T-helper 17 cell (primary cell): ENCODE data around the gene CMKLR1. TPM values are rescaled to one million over a fixed set of nuclear protein-coding genes. Genes with fewer than 3 reads are reported as not detected.

Experiments used
- ATAC-seq: fragments of 150-1000 bp; cut with Tn5 transposase; 2 replicates; pipeline ENCODE4 v1.10.0; 2021; ENCODE audit warnings: mild to moderate bottlenecking, moderate library complexity
- DNase-seq, 3 donors: peaks; one replicate each; pipeline versions ENCODE4 v3.0.0 to v3.0.0-alpha.2; 2020 to 2021
- H3K9me3 ChIP-seq: one replicate; pipeline ENCODE4 v1.7.0; 2013; ENCODE audit warnings: low read length, mild to moderate bottlenecking; ENCODE audit not compliant: control insufficient read depth, poor library complexity, severe bottlenecking
- H3K27ac Mint-ChIP-seq: one replicate; pipeline ENCODE4 v1.8.0; 2022; ENCODE audit warnings: mild to moderate bottlenecking, moderate library complexity, mixed read lengths
- H3K27me3 Mint-ChIP-seq: one replicate; pipeline ENCODE4 v1.8.0; 2022; ENCODE audit warnings: mixed read lengths
- H3K36me3 Mint-ChIP-seq: one replicate; pipeline ENCODE4 v1.8.0; 2022; ENCODE audit warnings: low read depth, mixed read lengths
- H3K4me1 Mint-ChIP-seq: one replicate; pipeline ENCODE4 v1.8.0; 2022; ENCODE audit warnings: mild to moderate bottlenecking, mixed read lengths
- H3K4me3 Mint-ChIP-seq: one replicate; pipeline ENCODE4 v1.8.0; 2022; ENCODE audit warnings: mild to moderate bottlenecking, moderate library complexity, mixed read lengths
- total RNA-seq, 4 donors: library from RNA in 2 of 4; stranded (reverse) in 2 of 4; gene quantifications; one replicate each; pipeline ENCODE4 v1.2.3 and lab custom pipeline; 2022 to 2026

CMKLR1 gene
- total RNA-seq, 2 donors from 2014 or later = 0.22 TPM; not detected in 1

DNA sequence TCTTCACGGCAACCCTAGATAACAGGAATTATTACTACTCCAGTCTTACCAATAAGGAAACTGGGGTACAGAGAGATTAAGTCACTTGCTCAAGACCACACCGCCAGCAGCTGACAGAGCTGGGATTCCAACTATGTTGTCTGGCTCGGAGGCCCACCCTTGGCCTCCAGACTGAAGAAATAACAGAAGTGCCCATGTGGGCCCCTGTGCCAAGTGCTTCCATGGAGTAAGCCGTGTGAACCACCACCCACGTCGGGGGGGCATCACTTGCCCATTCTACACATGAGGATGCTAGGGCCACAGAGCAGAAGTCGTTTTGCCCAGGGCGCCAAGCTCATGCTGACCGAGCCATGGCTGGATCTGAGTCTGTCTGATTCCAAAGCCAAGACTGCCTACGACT, 926 bp upstream of the CMKLR1 start:
- DNase-seq = no peak
- no peaks in the 10 kb centered on the region for H3K9me3 ChIP-seq
- Mint-ChIP-seq H3K36me3 (no peaks in the 10 kb centered on the region), H3K27ac (no peak overlapping the region), H3K27me3 (peaks cover 28% of the 10 kb centered on the region), H3K4me3 (no peak overlapping the region), H3K4me1 (no peaks in the 10 kb centered on the region)
- no peak for ATAC-seq

DNA sequence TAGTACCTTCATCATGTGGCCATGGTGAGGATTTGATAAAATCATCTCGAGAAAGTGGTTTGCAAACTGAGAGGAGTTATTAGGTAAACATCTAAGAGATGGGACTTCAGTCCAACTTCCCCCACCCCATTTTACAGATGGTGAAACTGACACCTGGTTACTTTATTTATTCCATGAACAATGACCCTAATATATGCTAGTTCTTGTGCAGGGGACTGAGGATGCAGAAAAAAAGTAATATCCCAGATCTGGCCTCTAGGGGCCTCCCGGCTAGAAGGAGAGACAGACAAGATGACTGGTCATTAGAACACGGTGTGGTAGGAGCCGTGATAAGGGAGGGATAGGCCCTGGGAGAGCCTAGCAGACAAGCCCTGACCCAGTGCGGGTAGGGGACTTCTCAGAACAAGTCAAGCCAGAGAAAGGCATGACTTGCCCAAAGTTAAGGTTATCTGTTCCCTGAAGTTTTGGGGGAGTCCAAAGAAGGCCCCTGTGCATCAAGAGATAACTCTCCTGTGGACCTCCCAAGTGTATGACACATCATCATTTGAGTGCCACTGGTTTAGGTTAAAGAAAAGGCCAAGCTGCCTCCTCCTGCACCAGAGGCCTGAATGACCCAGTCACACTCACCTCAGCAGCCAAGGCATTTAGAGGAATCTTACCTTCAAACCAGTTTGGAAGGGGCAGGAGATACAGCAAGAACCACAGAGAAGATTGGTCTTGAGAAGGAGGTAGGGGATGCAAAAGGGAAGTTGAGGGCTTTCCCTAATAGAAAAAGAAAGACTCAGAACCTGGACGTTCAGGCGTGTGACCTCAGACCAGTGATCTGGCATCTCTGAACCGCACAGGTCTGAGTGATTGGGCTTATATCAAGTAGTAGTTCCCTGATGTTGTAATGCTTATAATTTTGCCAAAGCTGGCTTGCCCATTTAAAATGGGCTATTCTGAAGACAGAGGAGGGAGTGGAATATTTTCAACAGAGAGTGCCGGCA, 1.6 kb downstream of the CMKLR1 start:
- ATAC-seq (no peak), DNase-seq (no peak)
- no peaks in the 10 kb centered on the region for H3K9me3 ChIP-seq
- Mint-ChIP-seq H3K27me3 (peaks cover 40% of the 10 kb centered on the region), H3K4me3 (no peak overlapping the region), H3K4me1 (no peaks in the 10 kb centered on the region), H3K36me3 (no peaks in the 10 kb centered on the region), H3K27ac (no peak overlapping the region)

DNA sequence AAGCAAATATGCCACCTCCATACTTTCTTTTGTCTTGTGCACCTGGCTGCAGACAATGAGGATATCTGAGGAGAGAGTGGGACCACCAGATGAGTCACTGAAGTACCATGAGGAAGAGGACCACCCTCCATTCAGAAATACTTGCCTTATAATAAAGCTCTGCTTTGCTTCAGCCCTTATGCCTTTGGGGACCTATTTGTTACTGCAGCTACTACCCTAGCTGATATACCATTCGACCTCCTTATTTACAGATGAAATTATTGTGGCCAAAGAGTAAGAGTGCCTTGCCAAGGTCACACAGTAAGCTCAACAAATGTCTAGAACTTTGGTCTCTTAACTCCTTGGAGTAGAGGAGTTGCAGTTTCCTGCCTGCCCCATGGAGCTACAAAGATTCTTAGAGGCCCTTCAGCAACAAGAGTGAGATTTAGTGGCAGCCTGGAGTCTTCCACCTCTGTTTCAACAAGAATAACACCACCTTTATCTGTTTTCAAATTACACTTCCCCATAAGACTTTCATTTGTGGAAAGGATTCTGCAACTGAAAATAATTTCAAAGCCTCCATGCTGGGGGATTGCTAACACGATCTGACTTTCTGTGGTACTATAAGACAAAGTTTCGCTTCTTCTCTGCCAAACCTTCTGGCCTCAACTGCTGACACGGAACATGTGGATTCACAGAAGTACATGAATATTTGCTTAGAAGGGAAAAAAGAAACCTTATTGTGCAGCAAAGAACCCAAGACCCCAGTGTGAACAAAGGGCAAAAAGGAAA, 3.6 kb downstream of the CMKLR1 start:
- no peak overlapping the region for H3K27ac Mint-ChIP-seq
- no peak overlapping the region for H3K4me3 Mint-ChIP-seq
- H3K36me3 Mint-ChIP-seq = no peaks in the 10 kb centered on the region
- ATAC-seq (no peak), DNase-seq (no peak)
- H3K9me3 ChIP-seq = no peaks in the 10 kb centered on the region
- peaks cover 40% of the 10 kb centered on the region for H3K27me3 Mint-ChIP-seq
- no peaks in the 10 kb centered on the region for H3K4me1 Mint-ChIP-seq

DNA sequence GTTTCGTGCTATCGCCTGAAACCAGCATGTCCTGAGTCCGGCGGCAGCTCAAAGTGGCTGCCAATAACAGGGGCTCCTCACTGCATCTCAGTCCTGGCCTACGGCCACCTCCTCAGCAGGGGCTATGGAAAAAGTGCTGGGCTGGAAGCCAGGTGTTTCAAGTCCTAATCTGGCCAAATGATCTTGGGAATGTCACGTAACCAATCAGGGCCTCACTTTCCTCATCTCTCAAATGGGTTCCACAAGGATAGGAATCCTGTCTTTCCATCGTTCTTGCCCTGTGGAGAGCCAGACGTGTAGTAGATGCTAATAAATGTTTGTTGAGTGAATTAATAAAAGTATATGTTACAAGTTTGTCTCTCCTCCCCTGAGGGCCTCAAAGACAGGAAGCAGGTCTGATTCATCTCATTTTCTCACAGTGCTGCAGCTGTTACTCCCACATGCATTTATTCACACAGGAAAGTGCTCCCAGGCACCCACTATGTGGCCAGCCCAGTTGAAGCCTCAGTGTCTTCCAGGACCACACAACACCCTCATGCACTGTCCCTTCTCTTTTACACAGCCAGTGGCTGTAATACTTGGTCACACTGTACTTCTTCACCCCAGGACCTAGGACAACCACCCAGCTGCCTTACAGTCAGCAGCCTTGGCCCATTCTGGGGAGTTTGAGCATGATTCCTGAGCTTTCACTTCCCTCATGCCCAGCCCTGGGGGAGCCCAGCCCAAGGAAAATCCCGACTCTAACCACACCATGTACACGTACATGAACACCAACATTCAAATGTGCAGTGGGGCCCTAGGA, 5.0 kb downstream of the CMKLR1 start:
- Mint-ChIP-seq H3K27me3 (peaks cover 33% of the 10 kb centered on the region), H3K27ac (no peak overlapping the region), H3K36me3 (no peaks in the 10 kb centered on the region), H3K4me1 (no peaks in the 10 kb centered on the region), H3K4me3 (no peak overlapping the region)
- DNase-seq = no peak
- no peak for ATAC-seq
- no peaks in the 10 kb centered on the region for H3K9me3 ChIP-seq

DNA sequence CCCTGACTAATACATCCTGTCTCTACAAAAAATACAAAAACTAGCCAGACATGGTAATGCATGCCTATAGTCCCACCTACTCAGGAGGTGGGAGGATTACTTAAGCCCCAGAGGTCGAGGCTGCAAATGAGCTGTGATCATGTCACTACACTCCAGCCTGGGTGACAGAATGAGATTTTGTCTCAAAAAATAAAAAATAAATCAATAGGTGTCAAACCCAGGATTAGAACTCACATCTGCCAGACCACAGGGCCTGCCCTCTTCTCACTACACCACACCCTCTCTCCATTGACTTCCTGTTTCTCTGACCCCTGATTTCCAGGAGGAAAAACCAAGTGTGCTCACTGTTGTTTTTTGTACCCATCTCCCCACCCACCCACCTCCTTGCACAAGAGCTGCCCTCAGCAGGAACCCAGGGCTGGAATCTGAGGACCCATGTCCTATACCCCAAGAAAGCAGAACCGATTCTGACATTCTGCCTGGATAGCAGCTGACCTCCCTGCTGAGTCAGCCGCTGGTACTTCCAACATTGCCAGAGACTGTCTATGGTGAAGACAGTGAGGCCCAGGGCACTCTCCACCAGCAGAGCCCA, 6.2 kb downstream of the CMKLR1 start:
- no peak for DNase-seq
- ATAC-seq = peak; percentile 39
- H3K9me3 ChIP-seq = no peaks in the 10 kb centered on the region
- peaks cover 27% of the 10 kb centered on the region for H3K27me3 Mint-ChIP-seq
- no peak overlapping the region for H3K4me3 Mint-ChIP-seq
- H3K27ac Mint-ChIP-seq = no peak overlapping the region
- no peaks in the 10 kb centered on the region for H3K36me3 Mint-ChIP-seq
- H3K4me1 Mint-ChIP-seq = no peaks in the 10 kb centered on the region

DNA sequence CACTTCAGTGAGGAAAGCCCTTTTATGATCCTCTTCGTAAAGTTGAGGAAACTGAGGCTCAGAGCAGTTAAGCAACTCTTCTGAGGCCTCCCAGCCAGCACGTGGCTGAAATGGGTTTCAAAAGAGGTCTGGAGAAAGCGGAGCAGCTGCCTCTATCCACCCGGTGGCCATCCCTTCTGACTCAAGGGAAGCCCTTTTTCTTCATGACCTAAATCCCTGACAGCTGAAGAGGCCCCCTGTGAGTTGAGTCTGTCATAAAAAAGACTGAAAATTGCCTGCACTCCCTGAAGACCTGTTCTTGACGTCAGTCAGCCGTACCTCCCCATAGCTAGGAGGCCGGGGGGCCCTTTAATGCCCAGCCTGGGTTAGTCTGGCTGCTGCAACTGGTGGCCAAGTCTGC, 10.7 kb downstream of the CMKLR1 start:
- Mint-ChIP-seq H3K36me3 (peaks cover 2% of the 10 kb centered on the region), H3K27me3 (peaks cover 24% of the 10 kb centered on the region), H3K4me3 (no peak overlapping the region), H3K4me1 (no peaks in the 10 kb centered on the region), H3K27ac (no peak overlapping the region)
- no peak for DNase-seq
- no peaks in the 10 kb centered on the region for H3K9me3 ChIP-seq
- no peak for ATAC-seq

DNA sequence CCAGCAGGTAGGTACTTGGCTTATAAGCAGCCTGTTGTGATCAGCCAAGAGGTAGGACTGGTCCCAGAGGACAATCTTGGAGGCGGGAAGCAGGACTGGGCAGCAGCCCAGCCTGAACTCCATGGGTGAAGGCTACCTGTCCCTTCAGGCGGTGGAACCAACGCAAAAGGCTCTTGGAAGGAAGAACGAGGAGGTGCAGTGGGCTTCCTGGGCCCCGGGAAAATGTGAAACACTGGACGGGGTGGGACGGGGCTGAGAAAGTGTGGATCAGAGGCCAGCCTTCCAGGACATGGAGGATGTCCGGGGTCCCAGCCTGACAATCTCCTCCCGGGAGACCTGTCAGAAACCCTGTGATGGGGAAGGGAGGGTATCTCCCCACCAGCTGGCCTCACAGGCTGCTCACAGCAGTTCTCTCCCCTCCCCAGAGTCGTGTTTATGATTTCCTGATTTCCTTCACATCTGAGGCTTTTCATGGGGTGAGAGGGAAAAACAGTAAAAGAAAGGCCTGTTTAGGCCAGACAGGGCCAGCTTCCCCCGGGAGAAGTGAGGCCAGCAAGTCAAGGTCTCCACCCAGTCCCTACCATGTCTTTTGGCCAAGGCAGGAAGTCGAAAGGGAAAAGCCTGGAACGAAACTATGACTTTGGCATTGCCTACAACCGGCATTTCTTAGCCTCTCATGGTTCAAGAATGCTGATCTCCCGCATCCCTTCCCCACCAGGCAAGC, 11.3 kb downstream of the CMKLR1 start:
- no peaks in the 10 kb centered on the region for H3K4me1 Mint-ChIP-seq

DNA sequence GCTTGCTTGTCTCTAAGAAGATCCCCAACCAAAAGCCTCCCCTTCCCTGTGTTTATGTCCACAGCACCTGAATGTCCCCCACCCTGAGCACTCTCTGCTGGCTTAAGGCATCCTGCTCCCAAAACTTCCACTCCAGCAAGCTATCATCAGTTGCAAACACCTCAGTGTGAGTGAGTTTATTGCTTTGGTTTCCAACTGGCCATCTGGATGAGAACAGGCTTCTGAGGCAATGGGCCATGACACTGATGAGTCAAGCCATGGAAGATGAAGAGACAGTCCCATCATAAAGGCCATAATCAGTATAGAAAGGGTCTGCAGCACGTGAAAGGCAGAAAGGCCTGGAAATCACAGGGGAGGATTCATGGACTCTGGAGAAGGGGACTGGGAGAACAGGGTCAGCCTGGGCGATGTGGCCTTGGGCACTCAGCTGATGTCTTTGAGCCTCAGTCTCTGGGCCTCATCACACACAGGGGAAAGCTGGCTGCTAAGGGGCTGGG, 12.8 kb downstream of the CMKLR1 start:
- H3K27me3 Mint-ChIP-seq = peaks cover 30% of the 10 kb centered on the region
- no peaks in the 10 kb centered on the region for H3K9me3 ChIP-seq
- DNase-seq = no peak
- ATAC-seq = no peak
- peaks cover 2% of the 10 kb centered on the region for H3K36me3 Mint-ChIP-seq
- H3K4me3 Mint-ChIP-seq = no peak overlapping the region
- H3K27ac Mint-ChIP-seq = no peak overlapping the region
- H3K4me1 Mint-ChIP-seq = peaks cover 3% of the 10 kb centered on the region

More for the DNA sequence above, 11.3 kb downstream of the CMKLR1 start:
- peaks cover 24% of the 10 kb centered on the region for H3K27me3 Mint-ChIP-seq
- no peak overlapping the region for H3K27ac Mint-ChIP-seq
- H3K4me3 Mint-ChIP-seq = no peak overlapping the region
- H3K9me3 ChIP-seq = no peaks in the 10 kb centered on the region
- no peak for DNase-seq
- ATAC-seq = no peak
- peaks cover 2% of the 10 kb centered on the region for H3K36me3 Mint-ChIP-seq

DNA sequence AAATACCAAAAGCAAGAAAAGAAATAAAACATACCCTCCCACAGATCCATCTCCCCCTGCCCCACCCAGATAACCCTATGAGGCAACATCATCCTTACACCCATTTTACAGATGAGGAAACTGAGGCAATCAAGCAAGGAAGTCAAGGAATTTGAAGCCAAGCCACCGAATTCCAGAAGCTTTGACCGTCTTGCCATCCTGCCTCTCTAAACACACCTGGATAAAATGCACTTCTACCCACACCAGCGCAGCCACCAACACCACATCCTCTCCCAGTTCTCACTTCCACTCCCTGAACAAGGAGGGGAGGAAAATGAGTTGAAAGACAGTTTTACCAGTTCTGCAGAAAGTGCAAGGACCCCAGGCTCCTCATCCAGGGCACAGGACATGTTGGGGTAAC, 13.6 kb downstream of the CMKLR1 start:
- Mint-ChIP-seq H3K27me3 (peaks cover 33% of the 10 kb centered on the region), H3K4me3 (no peak overlapping the region), H3K4me1 (peaks cover 4% of the 10 kb centered on the region), H3K27ac (no peak overlapping the region), H3K36me3 (peaks cover 2% of the 10 kb centered on the region)
- H3K9me3 ChIP-seq = no peaks in the 10 kb centered on the region
- DNase-seq = no peak
- ATAC-seq = no peak

DNA sequence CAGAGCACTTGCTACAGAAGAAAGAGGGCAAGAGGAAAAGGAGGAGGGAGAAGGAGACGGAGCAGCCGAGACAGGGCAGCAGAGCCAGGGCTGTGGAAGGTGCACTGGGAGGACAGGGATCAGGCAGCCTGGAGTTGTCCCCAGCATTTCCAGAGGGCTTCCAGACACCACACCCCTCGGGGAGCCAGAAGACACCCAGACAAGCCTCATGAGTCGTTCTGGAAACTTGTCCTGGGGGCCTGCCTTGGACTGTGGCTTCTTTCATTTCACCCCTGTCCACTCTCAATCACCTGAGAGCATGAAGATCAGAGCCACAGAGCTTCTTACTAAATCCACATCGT, 14.1 kb downstream of the CMKLR1 start:
- Mint-ChIP-seq H3K36me3 (peaks cover 2% of the 10 kb centered on the region), H3K27me3 (peaks cover 39% of the 10 kb centered on the region), H3K4me3 (no peak overlapping the region), H3K4me1 (peaks cover 7% of the 10 kb centered on the region), H3K27ac (no peak overlapping the region)
- no peaks in the 10 kb centered on the region for H3K9me3 ChIP-seq
- no peak for DNase-seq
- ATAC-seq = no peak

DNA sequence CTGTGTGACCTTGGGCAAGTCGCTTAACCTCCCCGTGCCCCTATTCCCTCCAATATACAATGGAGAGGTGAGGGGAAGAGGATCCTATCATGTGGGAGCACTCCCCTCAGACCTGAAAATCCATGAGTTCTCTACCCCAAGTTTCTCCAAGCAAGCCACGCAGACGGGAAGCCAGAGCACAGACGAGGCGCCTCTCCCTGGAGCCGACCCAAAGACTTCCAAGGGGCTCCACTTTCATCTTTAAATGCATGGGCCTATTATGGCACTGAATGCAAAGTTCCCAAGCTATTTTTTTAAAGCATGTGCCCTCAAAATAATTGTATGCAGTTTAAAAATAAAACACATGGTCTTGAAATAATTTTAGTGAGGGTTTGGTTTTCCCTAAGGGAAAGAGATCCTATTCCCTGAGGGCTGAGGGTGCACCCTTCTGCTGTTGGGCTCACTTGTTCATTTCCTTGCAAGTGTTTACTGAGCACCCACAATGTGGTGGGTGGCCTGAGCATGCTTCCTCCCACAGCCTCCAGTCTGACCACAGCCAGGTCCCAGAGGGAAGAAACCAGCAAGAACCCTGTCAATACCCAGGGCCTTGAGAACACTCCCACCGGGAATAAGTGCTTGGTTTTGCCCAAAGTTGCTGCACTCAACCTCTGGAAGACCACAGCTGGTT, 14.6 kb downstream of the CMKLR1 start:
- Mint-ChIP-seq H3K4me1 (peaks cover 7% of the 10 kb centered on the region), H3K27me3 (peaks cover 43% of the 10 kb centered on the region), H3K4me3 (no peak overlapping the region), H3K36me3 (peaks cover 2% of the 10 kb centered on the region), H3K27ac (no peak overlapping the region)
- DNase-seq = no peak
- no peaks in the 10 kb centered on the region for H3K9me3 ChIP-seq
- ATAC-seq = no peak

DNA sequence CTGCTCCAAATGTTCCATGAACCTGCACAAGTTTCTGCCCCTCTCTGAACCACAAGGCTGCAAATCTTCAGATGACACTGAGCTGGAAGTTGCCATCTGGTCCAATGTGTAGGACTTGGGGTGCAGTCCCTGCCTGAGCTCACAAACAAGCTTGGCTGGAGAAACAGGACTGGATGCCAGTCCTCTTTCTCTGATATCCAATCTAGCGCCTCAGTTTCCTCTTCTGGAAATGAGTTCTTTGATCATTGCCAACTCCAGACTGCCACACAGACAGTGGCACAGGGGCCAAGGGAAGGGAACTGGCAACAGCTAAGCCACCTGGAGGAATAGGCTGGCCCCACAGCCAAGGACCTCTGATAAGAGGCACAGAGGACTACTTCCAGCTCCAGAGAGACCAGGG, 15.5 kb downstream of the CMKLR1 start:
- no peak overlapping the region for H3K27ac Mint-ChIP-seq
- peaks cover 7% of the 10 kb centered on the region for H3K4me1 Mint-ChIP-seq
- no peak for ATAC-seq
- no peaks in the 10 kb centered on the region for H3K9me3 ChIP-seq
- H3K27me3 Mint-ChIP-seq = peaks cover 50% of the 10 kb centered on the region
- no peak for DNase-seq
- H3K4me3 Mint-ChIP-seq = no peak overlapping the region
- H3K36me3 Mint-ChIP-seq = peaks cover 2% of the 10 kb centered on the region
